ENCODE results near the gene APOC3. TPM values are rescaled to one million over a fixed set of nuclear protein-coding genes. Genes with fewer than 3 reads are reported as not detected.

The APOC3 gene
- total RNA-seq, 1 donor from 2014 or later: 83.1 TPM

- Histone ChIP-seq H3K4me3 (peak within 1 kb of the TSS in 1 of 2 donors; percentile 40), H3K27ac (no peak within 1 kb of the TSS), H3K36me3 (no peaks in the 10 kb centered on the region), H3K27me3 (no peaks in the 10 kb centered on the region), H3K4me1 (peaks cover 0 to 8% of the 10 kb centered on the region in 2 donors), H3K9me3 (no peaks in the 10 kb centered on the region)
- no peak for DNase-seq (ENCODE audit: low spot score in 2 of 2)
- TF ChIP-seq CTCF (IDR thresholded peaks at IDR 0.05): no peak
- intact Hi-C loops (cut with DNase I): loop anchor here (1.0 to 2.0 kb wide), 3 partner anchors 45 to 435 kb away; no protein-coding TSS in a partner anchor
Observed at GRCh38 chr11:116791813-116792143, 37.9 kb upstream of the APOC3 start, which contains the start of gene APOA5. Gene APOA5 (minus strand): TSS chr11:116791879. CDS start chr11:116791860, 19 bp downstream.

- H3K27ac ChIP-seq: no peak overlapping the region
- no peak for TF ChIP-seq CTCF (IDR thresholded peaks at IDR 0.05)
- no peaks in the 10 kb centered on the region for H3K36me3 ChIP-seq
- H3K4me1 ChIP-seq: peaks cover 0 to 5% of the 10 kb centered on the region in 2 donors
- no peak for DNase-seq (ENCODE audit: low spot score in 2 of 2)
- no peaks in the 10 kb centered on the region for H3K27me3 ChIP-seq
- no peak overlapping the region for H3K4me3 ChIP-seq
- H3K9me3 ChIP-seq: no peaks in the 10 kb centered on the region
- intact Hi-C loops (cut with DNase I): no loop called here
Observed at GRCh38 chr11:116792144-116792868, 37.4 kb upstream of the APOC3 start.

GRCh38 chr11:116792869-116793771 lies 36.6 kb upstream of the APOC3 start:
- H3K4me1 ChIP-seq: peaks cover 0 to 5% of the 10 kb centered on the region in 2 donors
- H3K27ac ChIP-seq: no peak overlapping the region
- no peak overlapping the region for H3K4me3 ChIP-seq
- no peaks in the 10 kb centered on the region for H3K9me3 ChIP-seq
- DNase-seq (ENCODE audit: low spot score in 2 of 2): no peak
- no peak for TF ChIP-seq CTCF (IDR thresholded peaks at IDR 0.05)
- intact Hi-C loops (cut with DNase I): no loop called here
- H3K36me3 ChIP-seq: no peaks in the 10 kb centered on the region
- no peaks in the 10 kb centered on the region for H3K27me3 ChIP-seq

GRCh38 chr11:116793772-116794097 lies 36.0 kb upstream of the APOC3 start:
- Histone ChIP-seq H3K4me3 (no peak overlapping the region), H3K27ac (no peak overlapping the region), H3K9me3 (no peaks in the 10 kb centered on the region), H3K4me1 (peaks cover 0 to 2% of the 10 kb centered on the region in 2 donors), H3K36me3 (no peaks in the 10 kb centered on the region), H3K27me3 (no peaks in the 10 kb centered on the region)
- intact Hi-C loops (cut with DNase I): no loop called here
- no peak for DNase-seq (ENCODE audit: low spot score in 2 of 2)
- no peak for TF ChIP-seq CTCF (IDR thresholded peaks at IDR 0.05)

GRCh38 chr11:116794851-116795250 lies 34.9 kb upstream of the APOC3 start:
- Histone ChIP-seq H3K36me3 (no peaks in the 10 kb centered on the region), H3K27ac (no peak overlapping the region), H3K4me3 (no peak overlapping the region), H3K4me1 (peaks cover 0 to 2% of the 10 kb centered on the region in 2 donors), H3K27me3 (no peaks in the 10 kb centered on the region), H3K9me3 (no peaks in the 10 kb centered on the region)
- DNase-seq (ENCODE audit: low spot score in 2 of 2): no peak
- no peak for TF ChIP-seq CTCF (IDR thresholded peaks at IDR 0.05)
- intact Hi-C loops (cut with DNase I): no loop called here

Measured in ascending aorta (tissue), 2 donors.